Measurements from ENCODE around the gene SLIT3. TPM values are rescaled to one million over a fixed set of nuclear protein-coding genes. Genes with fewer than 3 reads are reported as not detected.

Gene SLIT3
- total RNA-seq, 1 experiment from 2014 or later = 0.10 TPM

DNA sequence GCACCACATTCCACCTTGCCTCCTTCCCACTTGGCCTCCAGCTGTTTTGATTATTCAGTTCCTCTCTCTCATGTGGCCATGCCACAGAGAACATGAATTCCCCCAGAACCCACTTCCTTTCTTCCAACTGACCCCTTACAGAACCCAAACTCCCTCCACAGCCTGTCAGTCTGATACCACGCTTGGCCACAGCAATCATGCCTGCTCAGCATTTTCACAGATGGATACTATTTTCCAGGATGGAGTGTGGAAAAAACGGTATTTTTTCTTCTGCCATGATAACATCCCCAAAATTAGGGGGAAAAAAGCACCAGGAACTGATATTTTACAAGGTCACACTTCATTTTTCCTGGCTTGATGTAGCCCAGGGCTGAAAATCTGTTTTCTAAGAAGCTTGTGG is 34.9 kb upstream of the SLIT3 start:
- Histone ChIP-seq H3K9ac (ENCODE audit: low read length) (no peak overlapping the region), H2AFZ (ENCODE audit: low read depth, low read length, poor library complexity, severe bottlenecking) (no peak overlapping the region), H3K79me2 (ENCODE audit: insufficient read depth, low read length) (no peaks in the 10 kb centered on the region), H3K9me2 (ENCODE audit: insufficient read depth) (no peaks in the 10 kb centered on the region), H3K4me2 (ENCODE audit: low read length) (no peak overlapping the region), H3K27ac (ENCODE audit: low read depth, low read length) (no peak overlapping the region), H3K36me3 (ENCODE audit: control insufficient read depth in 1 of 2, insufficient read depth in 2 of 2, low read length in 2 of 2) (no peaks in the 10 kb centered on the region), H3K27me3 (ENCODE audit: insufficient read depth, low read length) (no peaks in the 10 kb centered on the region), H3K9me3 (ENCODE audit: control insufficient read depth in 1 of 2, insufficient read depth in 1 of 2, low read depth in 1 of 2, low read length in 2 of 2) (no peaks in the 10 kb centered on the region), H3K4me3 (replicated peaks in 1 of 2; ENCODE audit: low read depth in 1 of 2, low read length in 2 of 2) (no peak overlapping the region), H4K20me1 (ENCODE audit: insufficient read depth) (no peaks in the 10 kb centered on the region), H3K4me1 (ENCODE audit: control insufficient read depth in 1 of 2, insufficient read depth in 2 of 2, low read length in 2 of 2) (no peaks in the 10 kb centered on the region)
- ATAC-seq = no peak
- intact Hi-C loops (cut with micrococcal nuclease) = no loop called here
- no TSS peak for BruUV-seq (replicated peaks)
- DNase-seq (ENCODE audit: low read depth, low spot score) = no peak
- TF ChIP-seq, protein P1, sequence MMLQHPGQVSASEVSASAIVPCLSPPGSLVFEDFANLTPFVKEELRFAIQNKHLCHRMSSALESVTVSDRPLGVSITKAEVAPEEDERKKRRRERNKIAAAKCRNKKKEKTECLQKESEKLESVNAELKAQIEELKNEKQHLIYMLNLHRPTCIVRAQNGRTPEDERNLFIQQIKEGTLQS (IDR thresholded peaks at IDR 0.05) = no peak
- TF ChIP-seq FOSL1 (IDR thresholded peaks at IDR 0.05; ENCODE audit: low read depth) = no peak
- no peak for TF ChIP-seq CEBPB (IDR thresholded peaks at IDR 0.05; ENCODE audit: low read depth)
- TF ChIP-seq, protein P2, sequence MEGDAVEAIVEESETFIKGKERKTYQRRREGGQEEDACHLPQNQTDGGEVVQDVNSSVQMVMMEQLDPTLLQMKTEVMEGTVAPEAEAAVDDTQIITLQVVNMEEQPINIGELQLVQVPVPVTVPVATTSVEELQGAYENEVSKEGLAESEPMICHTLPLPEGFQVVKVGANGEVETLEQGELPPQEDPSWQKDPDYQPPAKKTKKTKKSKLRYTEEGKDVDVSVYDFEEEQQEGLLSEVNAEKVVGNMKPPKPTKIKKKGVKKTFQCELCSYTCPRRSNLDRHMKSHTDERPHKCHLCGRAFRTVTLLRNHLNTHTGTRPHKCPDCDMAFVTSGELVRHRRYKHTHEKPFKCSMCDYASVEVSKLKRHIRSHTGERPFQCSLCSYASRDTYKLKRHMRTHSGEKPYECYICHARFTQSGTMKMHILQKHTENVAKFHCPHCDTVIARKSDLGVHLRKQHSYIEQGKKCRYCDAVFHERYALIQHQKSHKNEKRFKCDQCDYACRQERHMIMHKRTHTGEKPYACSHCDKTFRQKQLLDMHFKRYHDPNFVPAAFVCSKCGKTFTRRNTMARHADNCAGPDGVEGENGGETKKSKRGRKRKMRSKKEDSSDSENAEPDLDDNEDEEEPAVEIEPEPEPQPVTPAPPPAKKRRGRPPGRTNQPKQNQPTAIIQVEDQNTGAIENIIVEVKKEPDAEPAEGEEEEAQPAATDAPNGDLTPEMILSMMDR (IDR thresholded peaks at IDR 0.05 in 2 of 3, conservative IDR thresholded peaks at IDR 0.05 in 1 of 3; ENCODE audit: borderline replicate concordance in 1 of 3, insufficient read depth in 1 of 3, low read depth in 2 of 3, low read length in 2 of 3) = no peak
- TF ChIP-seq EZH2phosphoT487 (IDR thresholded peaks at IDR 0.05; ENCODE audit: borderline replicate concordance) = no peak
- no peak for TF ChIP-seq EZH2 (IDR thresholded peaks at IDR 0.05)
- no peak for TF ChIP-seq CBX3 (IDR thresholded peaks at IDR 0.05; ENCODE audit: low read depth)
- TF ChIP-seq POLR2A (IDR thresholded peaks at IDR 0.05; ENCODE audit: borderline replicate concordance, extremely low read depth, insufficient read depth, insufficient read length) = no peak
- TF ChIP-seq, protein P3, sequence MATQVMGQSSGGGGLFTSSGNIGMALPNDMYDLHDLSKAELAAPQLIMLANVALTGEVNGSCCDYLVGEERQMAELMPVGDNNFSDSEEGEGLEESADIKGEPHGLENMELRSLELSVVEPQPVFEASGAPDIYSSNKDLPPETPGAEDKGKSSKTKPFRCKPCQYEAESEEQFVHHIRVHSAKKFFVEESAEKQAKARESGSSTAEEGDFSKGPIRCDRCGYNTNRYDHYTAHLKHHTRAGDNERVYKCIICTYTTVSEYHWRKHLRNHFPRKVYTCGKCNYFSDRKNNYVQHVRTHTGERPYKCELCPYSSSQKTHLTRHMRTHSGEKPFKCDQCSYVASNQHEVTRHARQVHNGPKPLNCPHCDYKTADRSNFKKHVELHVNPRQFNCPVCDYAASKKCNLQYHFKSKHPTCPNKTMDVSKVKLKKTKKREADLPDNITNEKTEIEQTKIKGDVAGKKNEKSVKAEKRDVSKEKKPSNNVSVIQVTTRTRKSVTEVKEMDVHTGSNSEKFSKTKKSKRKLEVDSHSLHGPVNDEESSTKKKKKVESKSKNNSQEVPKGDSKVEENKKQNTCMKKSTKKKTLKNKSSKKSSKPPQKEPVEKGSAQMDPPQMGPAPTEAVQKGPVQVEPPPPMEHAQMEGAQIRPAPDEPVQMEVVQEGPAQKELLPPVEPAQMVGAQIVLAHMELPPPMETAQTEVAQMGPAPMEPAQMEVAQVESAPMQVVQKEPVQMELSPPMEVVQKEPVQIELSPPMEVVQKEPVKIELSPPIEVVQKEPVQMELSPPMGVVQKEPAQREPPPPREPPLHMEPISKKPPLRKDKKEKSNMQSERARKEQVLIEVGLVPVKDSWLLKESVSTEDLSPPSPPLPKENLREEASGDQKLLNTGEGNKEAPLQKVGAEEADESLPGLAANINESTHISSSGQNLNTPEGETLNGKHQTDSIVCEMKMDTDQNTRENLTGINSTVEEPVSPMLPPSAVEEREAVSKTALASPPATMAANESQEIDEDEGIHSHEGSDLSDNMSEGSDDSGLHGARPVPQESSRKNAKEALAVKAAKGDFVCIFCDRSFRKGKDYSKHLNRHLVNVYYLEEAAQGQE (IDR thresholded peaks at IDR 0.05; ENCODE audit: low read depth) = no peak
- TF ChIP-seq JUND (IDR thresholded peaks at IDR 0.05) = no peak
- no peak for TF ChIP-seq SP1 (IDR thresholded peaks at IDR 0.05; ENCODE audit: low read depth)
- TF ChIP-seq, protein P4, sequence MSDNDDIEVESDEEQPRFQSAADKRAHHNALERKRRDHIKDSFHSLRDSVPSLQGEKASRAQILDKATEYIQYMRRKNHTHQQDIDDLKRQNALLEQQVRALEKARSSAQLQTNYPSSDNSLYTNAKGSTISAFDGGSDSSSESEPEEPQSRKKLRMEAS (IDR thresholded peaks at IDR 0.05) = no peak
- no peak for TF ChIP-seq ZNF274 (IDR thresholded peaks at IDR 0.05; ENCODE audit: low read depth, low read length)
- TF ChIP-seq POLR2AphosphoS5 (IDR thresholded peaks at IDR 0.05; ENCODE audit: low read depth, low read length) = no peak
- TF ChIP-seq ZFX (IDR thresholded peaks at IDR 0.05) = no peak
- POLR2A ChIA-PET = no interaction called here
- RAD21 ChIA-PET (ENCODE audit: low non-redundant PET in 1 of 2, low total read pairs in 2 of 2, uncharacterized antibody in 2 of 2, unreplicated experiment in 2 of 2) = no interaction called here
- CTCF ChIA-PET = no interaction called here

Measured in HCT116 (cell line).